ENCODE data around the gene MYO16.

MYO16 gene

GRCh38 chr13:109154546-109154945 is 525.1 kb downstream of the MYO16 start:
- DNase-seq (ENCODE audit: low read depth) = no peak

- DNase-seq (ENCODE audit: low read depth) = no peak
Observed at GRCh38 chr13:109154966-109155761, 525.8 kb downstream of the MYO16 start.

GRCh38 chr13:109156181-109156935 is 526.9 kb downstream of the MYO16 start:
- no peak for DNase-seq (ENCODE audit: low read depth)

GRCh38 chr13:109157275-109157674 is 527.9 kb downstream of the MYO16 start:
- DNase-seq (ENCODE audit: low read depth) = no peak

- no peak for DNase-seq (ENCODE audit: low read depth)
Observed at GRCh38 chr13:109158383-109158782, 529.0 kb downstream of the MYO16 start.

- DNase-seq (ENCODE audit: low read depth) = no peak
Observed at GRCh38 chr13:109159650-109160309, 530.4 kb downstream of the MYO16 start.

GRCh38 chr13:109160357-109160756 is 530.9 kb downstream of the MYO16 start:
- DNase-seq (ENCODE audit: low read depth) = no peak

- no peak for DNase-seq (ENCODE audit: low read depth)
Observed at GRCh38 chr13:109160887-109161669, 531.7 kb downstream of the MYO16 start.

- DNase-seq (ENCODE audit: low read depth) = no peak
Observed at GRCh38 chr13:109162248-109163036, 533.0 kb downstream of the MYO16 start.

- no peak for DNase-seq (ENCODE audit: low read depth)
Observed at GRCh38 chr13:109163037-109163379, 533.6 kb downstream of the MYO16 start.

- no peak for DNase-seq (ENCODE audit: low read depth)
Observed at GRCh38 chr13:109165417-109165904, 536.0 kb downstream of the MYO16 start.

GRCh38 chr13:109166804-109167203 is 537.4 kb downstream of the MYO16 start:
- no peak for DNase-seq (ENCODE audit: low read depth)

GRCh38 chr13:109172136-109172535 is 542.7 kb downstream of the MYO16 start:
- DNase-seq (ENCODE audit: low read depth) = no peak

GRCh38 chr13:109175666-109176065 is 546.3 kb downstream of the MYO16 start:
- no peak for DNase-seq (ENCODE audit: low read depth)

GRCh38 chr13:109180905-109181425 is 551.6 kb downstream of the MYO16 start:
- no peak for DNase-seq (ENCODE audit: low read depth)

GRCh38 chr13:109182777-109183465 is 553.5 kb downstream of the MYO16 start:
- DNase-seq (ENCODE audit: low read depth) = no peak

- no peak for DNase-seq (ENCODE audit: low read depth)
Observed at GRCh38 chr13:109191413-109191812, 562.0 kb downstream of the MYO16 start.

- no peak for DNase-seq (ENCODE audit: low read depth)
Observed at GRCh38 chr13:109192306-109192705, 562.9 kb downstream of the MYO16 start.

- no peak for DNase-seq (ENCODE audit: low read depth)
Observed at GRCh38 chr13:109196948-109197347, 567.5 kb downstream of the MYO16 start.

GRCh38 chr13:109198585-109198984 is 569.2 kb downstream of the MYO16 start:
- no peak for DNase-seq (ENCODE audit: low read depth)

All from stimulated activated CD8-positive, alpha-beta memory T cell treated with anti-CD3 and anti-CD28 coated beads, Interleukin-12 subunit alpha, Interleukin-12 subunit beta, amount 100 ng/mL, for 4 hours (primary cell).